Activated CD4-positive, CD25-positive, alpha-beta regulatory T cell treated with anti-CD3 and anti-CD28 coated beads, Interleukin-2, amount 50 U/mL, for 16 hours (primary cell): Measurements from ENCODE around the gene MUC3A.
"Not testable (repeated sequence)": the region's sequence is repeated elsewhere in the genome, so short reads cannot be mapped to it uniquely, and the experiment has no call there.

Experiments
- DNase-seq: peaks from one replicate; pipeline ENCODE4 v3.0.0-alpha.2; 2020; ENCODE audit warnings: low read depth, low spot score

Gene MUC3A

GRCh38 chr7:100949227-100949932, at the start of gene MUC3A:
MUC3A (plus strand) TSS chr7:100949534; CDS start chr7:100949625, 91 bp downstream.
- no peak for DNase-seq

DNA sequence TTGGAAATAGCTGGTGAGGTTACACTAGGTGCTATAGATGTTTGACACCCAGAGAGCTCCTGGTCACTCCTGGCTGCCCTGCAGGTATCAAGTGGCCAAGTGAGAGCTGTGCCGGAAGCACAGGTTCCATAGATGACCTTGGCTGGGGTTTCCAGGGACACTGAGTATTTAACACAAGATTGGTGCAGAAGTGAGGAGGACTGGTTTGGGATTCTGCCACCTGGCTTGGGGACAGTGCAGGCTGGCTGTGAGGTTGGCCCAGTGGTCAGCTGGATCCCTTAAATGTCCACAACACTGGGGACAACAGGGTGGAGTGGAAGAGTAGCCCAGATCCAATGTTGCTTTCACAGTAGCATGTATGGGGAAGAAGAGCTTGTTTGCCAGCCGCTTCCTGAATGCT, 48.4 kb upstream of the MUC3A start:
- DNase-seq = no peak

DNA sequence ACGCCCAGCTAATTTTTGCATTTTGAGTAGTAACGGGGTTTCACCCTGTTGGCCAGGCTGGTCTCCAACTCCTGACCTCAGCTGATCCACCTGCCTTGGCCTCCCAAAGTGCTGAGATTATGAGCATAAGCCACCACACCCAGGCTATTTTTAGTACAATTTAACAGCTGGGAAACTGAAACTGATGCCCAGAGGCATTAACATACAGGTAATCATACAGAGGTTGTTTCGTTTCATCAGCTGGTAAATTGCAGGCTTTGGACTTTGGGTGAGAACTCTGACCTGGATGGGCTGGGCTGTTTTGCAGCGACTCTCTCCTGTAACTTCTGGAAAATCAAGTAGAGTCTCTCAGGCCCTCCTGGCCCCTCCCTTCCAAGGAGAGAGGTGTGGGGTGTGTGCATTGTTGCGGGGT, 47.4 kb upstream of the MUC3A start:
- DNase-seq = no peak

- no peak for DNase-seq
Observed at GRCh38 chr7:100902638-100903037, 46.7 kb upstream of the MUC3A start.

DNA sequence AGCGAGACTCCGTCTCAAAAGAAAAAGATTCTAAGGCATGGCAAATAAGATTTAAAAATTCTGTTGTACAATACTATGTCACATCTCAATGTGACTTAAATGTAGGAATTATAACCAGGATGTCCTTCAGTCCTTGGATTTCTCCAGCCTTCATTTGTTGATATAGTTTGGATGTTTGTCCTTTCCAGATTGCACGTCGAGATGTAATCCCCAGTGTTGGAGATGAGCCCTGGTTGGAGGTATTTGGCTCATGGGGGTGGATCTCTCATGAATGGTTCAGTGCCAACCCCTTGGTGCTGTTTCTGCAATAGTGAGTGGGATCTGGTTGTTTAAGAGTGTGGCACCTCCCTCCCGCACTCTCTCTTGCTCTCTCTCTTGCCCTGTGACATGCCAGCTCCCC, 40.8 kb upstream of the MUC3A start:
- DNase-seq = no peak

GRCh38 chr7:100910443-100910842, 38.9 kb upstream of the MUC3A start:
- DNase-seq = not testable (repeated sequence)

- no peak for DNase-seq
Observed at GRCh38 chr7:100911484-100911883, 37.9 kb upstream of the MUC3A start.

DNA sequence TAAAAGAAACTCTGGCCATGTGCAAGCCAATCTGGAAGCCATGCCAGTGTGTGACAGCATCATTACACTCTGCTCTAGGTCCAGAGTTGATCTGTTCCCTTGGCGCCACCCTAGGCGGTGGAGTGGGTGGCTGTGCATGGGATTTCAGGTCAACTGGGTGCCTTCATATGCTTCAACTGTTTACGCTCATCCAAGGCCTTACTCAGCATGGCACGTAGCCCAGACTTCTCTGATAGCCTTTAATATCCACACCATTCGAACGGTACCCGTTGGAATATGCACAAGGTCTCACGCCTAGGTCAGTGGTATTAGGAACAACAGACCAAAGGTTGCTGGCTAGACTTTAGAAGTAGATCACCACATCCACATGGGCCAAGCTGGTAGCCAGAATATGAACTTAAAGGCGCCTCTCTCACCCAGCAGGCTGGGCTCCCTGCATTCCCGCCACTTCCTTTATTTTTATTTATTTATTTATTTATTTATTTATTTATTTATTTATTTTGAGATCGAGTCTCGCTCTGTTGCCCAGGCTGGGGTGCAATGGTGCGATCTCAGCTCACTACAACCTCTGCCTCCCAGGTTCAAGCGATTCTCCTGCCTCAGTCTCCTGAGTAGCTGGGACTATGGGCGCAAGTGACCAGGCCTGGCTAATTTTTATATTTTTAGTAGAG, 35.0 kb upstream of the MUC3A start:
- no peak for DNase-seq

GRCh38 chr7:100914879-100915447, 34.4 kb upstream of the MUC3A start:
- DNase-seq = no peak

GRCh38 chr7:100919335-100919734, 30.0 kb upstream of the MUC3A start:
- DNase-seq = not testable (repeated sequence)

DNA sequence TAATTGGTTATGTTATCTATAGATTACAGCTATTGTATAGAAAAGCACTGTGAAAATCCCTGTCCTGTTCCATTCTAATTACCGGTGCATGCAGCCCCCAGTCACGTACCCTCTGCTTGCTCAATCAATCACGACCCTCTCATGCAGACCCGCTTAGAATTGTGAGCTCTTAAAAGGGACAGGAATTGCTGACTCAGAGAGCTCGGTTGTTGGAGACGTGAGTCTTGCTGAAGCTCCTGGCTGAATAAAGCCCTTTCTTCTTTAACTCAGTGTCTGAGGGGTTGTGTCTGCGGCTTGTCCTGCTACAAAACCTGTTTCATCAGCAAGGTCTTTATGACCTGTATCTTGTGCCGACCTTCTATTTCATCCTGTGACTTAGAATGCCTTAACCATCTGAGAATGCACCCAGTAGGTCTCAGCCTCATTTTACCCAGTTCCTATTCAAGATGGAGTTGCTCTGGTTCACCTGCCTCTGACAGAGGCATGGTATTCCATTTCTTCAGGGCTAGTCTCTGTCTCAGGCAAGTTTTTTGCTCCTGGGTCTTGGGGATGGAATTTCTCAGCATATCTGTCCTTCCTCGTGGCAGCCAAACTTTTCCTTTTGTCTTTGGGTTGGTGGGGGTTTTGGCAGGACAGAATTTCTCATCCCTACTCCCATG, 29.4 kb upstream of the MUC3A start:
- DNase-seq = not testable (repeated sequence)

GRCh38 chr7:100921039-100921438, 28.3 kb upstream of the MUC3A start:
- DNase-seq = no peak

- DNase-seq = not testable (repeated sequence)
Observed at GRCh38 chr7:100923616-100924015, 25.7 kb upstream of the MUC3A start.

DNA sequence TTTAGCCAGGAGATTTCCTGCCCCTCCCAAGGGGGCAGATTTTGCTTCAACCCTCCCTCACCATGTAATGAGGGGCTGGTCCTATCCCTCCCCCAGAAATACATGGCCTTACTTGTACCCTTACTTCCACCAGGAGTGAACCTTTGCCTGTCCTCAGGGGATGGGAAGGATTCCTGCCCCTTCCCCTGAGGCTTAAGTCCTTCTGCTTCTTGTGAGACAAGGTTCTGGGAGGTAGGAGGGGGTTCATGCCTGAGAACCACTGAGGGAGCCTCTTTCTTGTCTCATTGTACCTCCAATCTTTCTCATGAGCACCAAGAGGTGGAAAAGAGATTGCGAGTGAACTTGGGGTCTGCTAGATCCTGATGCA, 19.5 kb upstream of the MUC3A start:
- DNase-seq = no peak

DNA sequence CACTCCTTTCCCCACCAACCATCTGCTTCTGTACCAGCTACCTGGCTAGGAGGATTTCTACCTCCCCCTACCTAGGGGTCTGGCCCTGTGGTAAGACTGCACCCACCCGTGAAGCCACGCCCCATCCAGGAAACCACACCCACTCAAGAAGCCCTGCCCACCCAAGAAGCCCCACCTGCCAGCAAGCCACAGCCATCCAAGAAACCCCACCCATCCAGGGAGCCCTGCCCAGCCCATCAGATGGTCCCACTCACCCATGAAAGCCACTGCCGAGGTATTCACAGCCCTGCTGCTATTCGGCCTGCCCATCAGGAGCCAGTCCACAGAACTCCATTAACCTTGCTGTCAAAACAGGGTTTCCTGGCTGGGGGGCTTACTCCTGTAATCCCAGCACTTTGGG, 15.6 kb upstream of the MUC3A start:
- no peak for DNase-seq

- not testable (repeated sequence) for DNase-seq
Observed at GRCh38 chr7:100935381-100935780, 14.0 kb upstream of the MUC3A start.

GRCh38 chr7:100936167-100936566, 13.2 kb upstream of the MUC3A start:
- not testable (repeated sequence) for DNase-seq

GRCh38 chr7:100942045-100942774, 7.1 kb upstream of the MUC3A start:
- no peak for DNase-seq

GRCh38 chr7:100943693-100944092, 5.6 kb upstream of the MUC3A start:
- no peak for DNase-seq

DNA sequence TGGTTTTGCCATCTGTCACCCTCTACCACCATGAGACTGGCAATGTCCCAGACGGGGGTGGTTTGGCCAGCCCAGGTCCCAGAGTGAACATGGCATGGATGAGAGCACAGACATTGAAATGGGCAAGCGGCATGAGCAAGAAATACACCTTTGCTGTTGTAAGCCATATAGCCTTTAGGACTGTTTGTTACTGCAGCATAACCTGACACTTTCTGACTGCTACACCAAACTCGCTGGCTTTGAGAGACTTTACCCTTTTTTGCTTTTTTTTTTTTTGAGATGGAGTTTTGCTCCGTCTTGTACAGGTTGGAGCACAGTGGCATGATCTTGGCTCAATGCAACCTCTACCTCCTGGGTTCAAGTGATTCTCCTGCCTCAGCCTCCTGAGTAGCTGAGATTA, 5.2 kb upstream of the MUC3A start:
- DNase-seq = no peak

- DNase-seq = no peak
Observed at GRCh38 chr7:100946111-100946510, 3.2 kb upstream of the MUC3A start.
